CD14-positive monocyte (primary cell): ENCODE measurements around the gene PIK3R3. TPM values are rescaled to one million over a fixed set of nuclear protein-coding genes. Genes with fewer than 3 reads are reported as not detected.

Source experiments
- DNase-seq, 3 donors: peaks; one replicate each; pipeline ENCODE4 v3.0.0-alpha.2; 2011 to 2022
- H2AFZ ChIP-seq: 2 replicates; pipeline ENCODE4 v1.6.0; 2012; ENCODE audit warnings: mild to moderate bottlenecking, low read depth, low read length, inconsistent platforms; ENCODE audit not compliant: insufficient read depth, poor library complexity, severe bottlenecking
- H3K27ac ChIP-seq, 2 donors: 1 replicate in 1 of 2; 2 replicates in 1 of 2; pipeline ENCODE4 v1.5.1; 2012 to 2013; ENCODE audit warnings: low read length in 2 of 2, control low read depth in 1 of 2, inconsistent platforms in 1 of 2, low read depth in 1 of 2, mild to moderate bottlenecking in 1 of 2
- H3K27me3 ChIP-seq, 2 donors: one replicate each; pipeline versions ENCODE4 v1.6.0 to v1.6.1; 2011 to 2013; ENCODE audit warnings: low read length in 2 of 2; ENCODE audit not compliant: control insufficient read depth in 2 of 2, insufficient read depth in 2 of 2
- H3K36me3 ChIP-seq, 2 donors: replicated peaks in 1 of 2; 1 replicate in 1 of 2; 2 replicates in 1 of 2; pipeline versions ENCODE4 v1.5.1 to v1.6.1; 2012 to 2013; ENCODE audit warnings: low read length in 2 of 2, control low read depth in 1 of 2, inconsistent platforms in 1 of 2, mild to moderate bottlenecking in 1 of 2; ENCODE audit not compliant: insufficient read depth in 2 of 2, control insufficient read depth in 1 of 2
- H3K4me1 ChIP-seq, 2 donors: 1 replicate in 1 of 2; 2 replicates in 1 of 2; pipeline versions ENCODE4 v1.5.1 to v1.6.1; 2012 to 2013; ENCODE audit warnings: low read length in 2 of 2, control low read depth in 1 of 2, inconsistent platforms in 1 of 2, mild to moderate bottlenecking in 1 of 2, moderate library complexity in 1 of 2; ENCODE audit not compliant: insufficient read depth in 2 of 2, control insufficient read depth in 1 of 2
- H3K4me2 ChIP-seq: replicated peaks from 2 replicates; pipeline ENCODE3; 2012; ENCODE audit warnings: low read length, moderate library complexity, mild to moderate bottlenecking; ENCODE audit not compliant: poor library complexity, severe bottlenecking; ENCODE audit errors: extremely low read depth
- H3K4me3 ChIP-seq, 3 experiments: fragments of 200-600 bp in 1 of 3; sonication (generic) in 1 of 3; replicated peaks in 1 of 3; 1 replicate in 2 of 3; 2 replicates in 1 of 3; pipeline ENCODE4 v1.5.1; 2011 to 2013; ENCODE audit warnings: low read length in 3 of 3, mild to moderate bottlenecking in 3 of 3, control low read depth in 2 of 3, low read depth in 2 of 3, inconsistent platforms in 1 of 3, moderate library complexity in 1 of 3
- H3K79me2 ChIP-seq: 2 replicates; pipeline ENCODE4 v1.6.0; 2012; ENCODE audit warnings: mild to moderate bottlenecking, control low read depth, inconsistent platforms, low read length, moderate library complexity; ENCODE audit not compliant: insufficient read depth
- H3K9ac ChIP-seq: 2 replicates; pipeline ENCODE4 v1.6.0; 2017; ENCODE audit warnings: low read length, mild to moderate bottlenecking; ENCODE audit not compliant: insufficient read depth, poor library complexity, severe bottlenecking
- H3K9me3 ChIP-seq, 2 donors: replicated peaks in 1 of 2; 1 replicate in 1 of 2; 2 replicates in 1 of 2; pipeline versions ENCODE4 v1.5.1 to v1.6.1; 2012 to 2013; ENCODE audit warnings: low read length in 2 of 2, control low read depth in 1 of 2; ENCODE audit not compliant: control insufficient read depth in 1 of 2, insufficient read depth in 1 of 2
- H4K20me1 ChIP-seq: 2 replicates; pipeline ENCODE4 v1.6.0; 2012; ENCODE audit warnings: mild to moderate bottlenecking, low read length, control low read depth, moderate library complexity; ENCODE audit not compliant: insufficient read depth
- H3K27ac Mint-ChIP-seq, 7 donors: one replicate each; pipeline ENCODE4 v1.8.0; 2020; ENCODE audit warnings: mild to moderate bottlenecking in 7 of 7, mixed read lengths in 7 of 7, moderate library complexity in 6 of 7, inconsistent platforms in 2 of 7
- H3K27me3 Mint-ChIP-seq, 3 donors: one replicate each; pipeline ENCODE4 v1.8.0; 2021 to 2022; ENCODE audit warnings: low read depth in 3 of 3, mild to moderate bottlenecking in 3 of 3, mixed read lengths in 3 of 3, moderate library complexity in 3 of 3, inconsistent platforms in 1 of 3
- H3K36me3 Mint-ChIP-seq, 2 donors: one replicate each; pipeline ENCODE4 v1.8.0; 2020; ENCODE audit warnings: mixed read lengths in 2 of 2, inconsistent platforms in 1 of 2, mild to moderate bottlenecking in 1 of 2
- H3K4me1 Mint-ChIP-seq: one replicate; pipeline ENCODE4 v1.8.0; 2020; ENCODE audit warnings: mild to moderate bottlenecking, mixed read lengths
- H3K4me3 Mint-ChIP-seq, 2 donors: one replicate each; pipeline ENCODE4 v1.8.0; 2020; ENCODE audit warnings: mild to moderate bottlenecking in 2 of 2, mixed read lengths in 2 of 2, moderate library complexity in 1 of 2
- H3K9me3 Mint-ChIP-seq, 7 donors: one replicate each; pipeline ENCODE4 v1.8.0; 2020 to 2022; ENCODE audit warnings: mixed read lengths in 7 of 7, mild to moderate bottlenecking in 6 of 7, moderate library complexity in 6 of 7, inconsistent platforms in 2 of 7
- WGBS: methylation state at CpG from one replicate; pipeline ENCODE4 v1.1.5; 2013; ENCODE audit warnings: missing lambda C conversion rate; ENCODE audit not compliant: insufficient coverage; 5-methylcytosine and 5-hydroxymethylcytosine counted together
- intact Hi-C, 2 donors: fragments of 100-400 bp; cut with micrococcal nuclease; formaldehyde crosslinking; loops; one replicate each; pipeline versions ENCODE4 v1.15.0 to v1.15.1; 2023
- polyA plus RNA-seq, 3 donors: library from polyadenylated mRNA; depleted of rRNA in 1 of 3; unstranded in 2 of 3; stranded (reverse) in 1 of 3; fragments of 300-500 nt in 2 of 3; fragments of >200 nt in 1 of 3; fragmentation: Illumina TruSeq in 2 of 3; gene quantifications; 1 replicate in 2 of 3; 2 replicates in 1 of 3; pipeline ENCODE4 v1.2.3, GENCODE V29; 2012 to 2021
- TF ChIP-seq, protein P1 (sequence below): fragments of 200-600 bp; IDR thresholded peaks from one replicate; pipeline ENCODE4 v1.8.0; 2022; ENCODE audit warnings: antibody characterized with exemption, mild to moderate bottlenecking

The PIK3R3 gene
- polyA plus RNA-seq, 3 donors = 0.09 to 0.28 (median 0.17) TPM

DNA sequence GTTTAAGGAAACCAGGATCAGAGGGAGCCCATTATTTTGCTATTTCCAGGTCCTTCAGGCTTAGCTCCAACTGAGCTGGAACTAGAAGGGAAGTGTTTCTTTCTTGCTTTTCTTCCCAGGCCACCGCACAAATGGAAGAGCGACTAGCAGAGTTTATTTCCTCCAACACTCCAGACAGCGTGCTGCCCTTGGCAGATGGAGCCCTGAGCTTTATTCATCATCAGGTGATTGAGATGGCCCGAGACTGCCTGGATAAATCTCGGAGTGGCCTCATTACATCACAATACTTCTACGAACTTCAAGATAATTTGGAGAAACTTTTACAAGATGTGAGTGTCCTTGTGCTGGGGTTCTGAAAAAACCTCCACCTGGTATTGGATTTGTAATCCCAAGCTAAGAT is 121.8 kb downstream of the PIK3R3 start:
- WGBS = 100% methylated on average over 1 of the region's 6 CpGs
- no peaks in the 10 kb centered on the region for H3K9me3 ChIP-seq
- intact Hi-C loops = no loop called here
- H2AFZ ChIP-seq = no peak overlapping the region
- no peak overlapping the region for H3K27ac Mint-ChIP-seq
- peaks cover 0 to 2% (median 0%) of the 10 kb centered on the region in 7 donors for H3K9me3 Mint-ChIP-seq
- H3K4me3 Mint-ChIP-seq = no peak overlapping the region
- H3K79me2 ChIP-seq = no peaks in the 10 kb centered on the region
- no peaks in the 10 kb centered on the region for H4K20me1 ChIP-seq
- H3K9ac ChIP-seq = no peak overlapping the region
- H3K4me3 ChIP-seq = no peak overlapping the region
- no peak overlapping the region for H3K4me2 ChIP-seq
- no peak for DNase-seq
- no peaks in the 10 kb centered on the region for H3K4me1 ChIP-seq
- H3K36me3 ChIP-seq = peaks cover 22 to 63% of the 10 kb centered on the region in 2 donors
- TF ChIP-seq, protein P1, sequence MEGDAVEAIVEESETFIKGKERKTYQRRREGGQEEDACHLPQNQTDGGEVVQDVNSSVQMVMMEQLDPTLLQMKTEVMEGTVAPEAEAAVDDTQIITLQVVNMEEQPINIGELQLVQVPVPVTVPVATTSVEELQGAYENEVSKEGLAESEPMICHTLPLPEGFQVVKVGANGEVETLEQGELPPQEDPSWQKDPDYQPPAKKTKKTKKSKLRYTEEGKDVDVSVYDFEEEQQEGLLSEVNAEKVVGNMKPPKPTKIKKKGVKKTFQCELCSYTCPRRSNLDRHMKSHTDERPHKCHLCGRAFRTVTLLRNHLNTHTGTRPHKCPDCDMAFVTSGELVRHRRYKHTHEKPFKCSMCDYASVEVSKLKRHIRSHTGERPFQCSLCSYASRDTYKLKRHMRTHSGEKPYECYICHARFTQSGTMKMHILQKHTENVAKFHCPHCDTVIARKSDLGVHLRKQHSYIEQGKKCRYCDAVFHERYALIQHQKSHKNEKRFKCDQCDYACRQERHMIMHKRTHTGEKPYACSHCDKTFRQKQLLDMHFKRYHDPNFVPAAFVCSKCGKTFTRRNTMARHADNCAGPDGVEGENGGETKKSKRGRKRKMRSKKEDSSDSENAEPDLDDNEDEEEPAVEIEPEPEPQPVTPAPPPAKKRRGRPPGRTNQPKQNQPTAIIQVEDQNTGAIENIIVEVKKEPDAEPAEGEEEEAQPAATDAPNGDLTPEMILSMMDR = no peak
- peaks cover 2% of the 10 kb centered on the region for H3K4me1 Mint-ChIP-seq
- no peaks in the 10 kb centered on the region for H3K27me3 Mint-ChIP-seq
- no peaks in the 10 kb centered on the region for H3K27me3 ChIP-seq
- no peak overlapping the region for H3K27ac ChIP-seq
- peaks cover 54 to 58% of the 10 kb centered on the region in 2 donors for H3K36me3 Mint-ChIP-seq

- Histone ChIP-seq H3K27ac (no peak overlapping the region), H3K27me3 (no peaks in the 10 kb centered on the region), H3K9me3 (no peaks in the 10 kb centered on the region), H3K4me3 (no peak overlapping the region), H3K36me3 (peaks cover 22 to 63% of the 10 kb centered on the region in 2 donors), H3K79me2 (no peaks in the 10 kb centered on the region), H2AFZ (no peak overlapping the region), H4K20me1 (no peaks in the 10 kb centered on the region), H3K4me1 (peaks cover 6 to 12% of the 10 kb centered on the region in 2 donors), H3K4me2 (no peak overlapping the region), H3K9ac (no peak overlapping the region)
- Mint-ChIP-seq H3K27me3 (no peaks in the 10 kb centered on the region), H3K9me3 (no peaks in the 10 kb centered on the region), H3K27ac (peak overlapping the region in 1 of 7 donors; percentile 63), H3K4me3 (no peak overlapping the region), H3K36me3 (peaks cover 50 to 56% of the 10 kb centered on the region in 2 donors), H3K4me1 (peaks cover 13% of the 10 kb centered on the region)
- no peak for DNase-seq
- TF ChIP-seq, protein P1 = no peak
- intact Hi-C loops = no loop called here
Measured at GRCh38 chr1:46008585-46008984, 123.8 kb downstream of the PIK3R3 start.
